ENCODE data around the gene LYVE1.
"Not testable (repeated sequence)": the region's sequence is repeated elsewhere in the genome, so short reads cannot be mapped to it uniquely, and the experiment has no call there.

LYVE1 gene

GRCh38 chr11:10568486-10568941 lies at the start of gene LYVE1:
Gene LYVE1, minus strand, starts transcription at chr11:10568665. Its CDS starts 133 bp downstream, at chr11:10568532.
- peak; percentile 55 for DNase-seq

GRCh38 chr11:10617551-10617950 lies 49.1 kb upstream of the LYVE1 start:
- no peak for DNase-seq

- no peak for DNase-seq
Observed at GRCh38 chr11:10611979-10612862, 43.8 kb upstream of the LYVE1 start.

- DNase-seq = no peak
Observed at GRCh38 chr11:10609636-10610035, 41.2 kb upstream of the LYVE1 start.

- DNase-seq = peak; percentile 62
Observed at GRCh38 chr11:10608584-10608983, 40.1 kb upstream of the LYVE1 start.

- no peak for DNase-seq
Observed at GRCh38 chr11:10607462-10608132, 39.1 kb upstream of the LYVE1 start.

- DNase-seq = peak; percentile 89
Observed at GRCh38 chr11:10606536-10607208, 38.2 kb upstream of the LYVE1 start.

- DNase-seq = peak; percentile 77
Observed at GRCh38 chr11:10605941-10606381, 37.5 kb upstream of the LYVE1 start.

- no peak for DNase-seq
Observed at GRCh38 chr11:10604798-10605197, 36.3 kb upstream of the LYVE1 start.

- no peak for DNase-seq
Observed at GRCh38 chr11:10604340-10604748, 35.9 kb upstream of the LYVE1 start.

GRCh38 chr11:10603721-10604297 lies 35.3 kb upstream of the LYVE1 start:
- DNase-seq = no peak

GRCh38 chr11:10602945-10603344 lies 34.5 kb upstream of the LYVE1 start:
- DNase-seq = no peak

- DNase-seq = no peak
Observed at GRCh38 chr11:10602366-10602765, 33.9 kb upstream of the LYVE1 start.

GRCh38 chr11:10601837-10602236 lies 33.4 kb upstream of the LYVE1 start:
- DNase-seq = no peak

- DNase-seq = no peak
Observed at GRCh38 chr11:10600570-10601248, 32.2 kb upstream of the LYVE1 start.

GRCh38 chr11:10599388-10600175 lies 31.1 kb upstream of the LYVE1 start:
- no peak for DNase-seq

- DNase-seq = no peak
Observed at GRCh38 chr11:10598816-10599215, 30.4 kb upstream of the LYVE1 start.

- peak; percentile 75 for DNase-seq
Observed at GRCh38 chr11:10597877-10598351, 29.4 kb upstream of the LYVE1 start.

GRCh38 chr11:10595840-10596239 lies 27.4 kb upstream of the LYVE1 start:
- DNase-seq = not testable (repeated sequence)

- no peak for DNase-seq
Observed at GRCh38 chr11:10594407-10594806, 25.9 kb upstream of the LYVE1 start.

- peak; percentile 82 for DNase-seq
Observed at GRCh38 chr11:10592331-10592730, 23.9 kb upstream of the LYVE1 start.
